Activated CD8-positive, alpha-beta T cell treated with anti-CD3 and anti-CD28 coated beads, Interleukin-2, amount 10 ng/mL, durations not matched to agents 7 days and 5 days (primary cell): ENCODE data around the gene PNMA6E. TPM values are rescaled to one million over a fixed set of nuclear protein-coding genes. Genes with fewer than 3 reads are reported as not detected.
A peak's percentile ranks its signal among the peaks of the same experiment; 100 is the strongest.
"Not testable (repeated sequence)": the region's sequence is repeated elsewhere in the genome, so short reads cannot be mapped to it uniquely, and the experiment has no call there.

ENCODE experiments used
- ATAC-seq: fragments of 150-1000 bp; cut with Tn5 transposase; one replicate; pipeline ENCODE4 v1.10.0; 2021; ENCODE audit warnings: moderate library complexity
- CTCF ChIA-PET: fragments of 350-600 bp; sonication (Branson Sonifier 250); formaldehyde crosslinking; loops from one replicate; lab custom pipeline; 2021; ENCODE audit warnings: antibody characterized with exemption; lab: Charles Lee
- POLR2A ChIA-PET: fragments of 350-600 bp; sonication (Branson Sonifier 250); formaldehyde crosslinking; loops from one replicate; lab custom pipeline; 2021; ENCODE audit warnings: antibody characterized with exemption; lab: Charles Lee
- DNase-seq: peaks from one replicate; pipeline ENCODE4 v3.0.0-alpha.2; 2020
- H3K27ac Mint-ChIP-seq: one replicate; pipeline ENCODE4 v1.8.0; 2021; ENCODE audit warnings: mild to moderate bottlenecking, mixed read lengths
- H3K27me3 Mint-ChIP-seq: one replicate; pipeline ENCODE4 v1.8.0; 2021; ENCODE audit warnings: low read depth, mixed read lengths
- H3K36me3 Mint-ChIP-seq: one replicate; pipeline ENCODE4 v1.8.0; 2021; ENCODE audit warnings: low read depth, mixed read lengths
- H3K4me1 Mint-ChIP-seq: one replicate; pipeline ENCODE4 v1.8.0; 2021; ENCODE audit warnings: low read depth, mixed read lengths
- H3K4me3 Mint-ChIP-seq: one replicate; pipeline ENCODE4 v1.8.0; 2021; ENCODE audit warnings: mild to moderate bottlenecking, mixed read lengths
- H3K9me3 Mint-ChIP-seq: one replicate; pipeline ENCODE4 v1.8.0; 2022; ENCODE audit warnings: mixed read lengths; ENCODE audit not compliant: insufficient read depth
- total RNA-seq, 2 experiments: library from RNA; stranded (reverse); gene quantifications; one replicate each; pipeline ENCODE4 v1.2.3, GENCODE V29; 2021

PNMA6E gene
- total RNA-seq, 2 experiments from 2014 or later = not detected

DNA sequence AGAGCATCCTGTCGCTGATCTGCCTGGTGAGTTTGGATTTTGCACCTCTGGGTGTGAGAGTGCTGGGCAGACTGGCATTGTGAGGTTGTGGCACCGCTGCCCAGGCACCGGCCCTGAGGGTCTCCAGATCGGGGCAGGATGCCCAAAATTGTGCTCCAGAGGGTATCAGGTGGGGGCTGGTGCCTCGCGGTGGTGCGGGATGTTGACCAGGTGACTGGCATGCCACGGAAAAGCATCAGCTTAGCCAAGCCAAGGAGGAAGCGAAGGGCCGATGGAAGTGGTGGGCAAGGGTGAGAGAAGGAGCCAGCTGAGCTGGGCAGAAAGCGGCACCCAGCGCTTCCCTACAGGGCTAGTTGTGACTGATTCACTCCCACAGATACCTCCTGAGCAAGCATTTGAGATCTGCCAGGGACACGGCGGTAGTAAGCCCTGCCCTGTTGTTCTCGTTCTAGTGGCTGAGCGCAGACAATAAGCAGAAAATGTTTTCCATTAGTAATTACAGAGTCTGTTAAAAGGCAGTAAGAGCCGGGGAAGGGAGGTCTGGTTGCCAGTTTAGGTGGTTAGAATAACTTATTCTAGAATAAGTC lies 10.9 kb upstream of the PNMA6E start:
- no peak overlapping the region for H3K27ac Mint-ChIP-seq
- ChIA-PET CTCF (no interaction called here), POLR2A (no interaction called here)
- ATAC-seq (peak; percentile 7), DNase-seq (no peak)
- peak overlapping the region; percentile 71 for H3K4me3 Mint-ChIP-seq
- H3K27me3 Mint-ChIP-seq = no peaks in the 10 kb centered on the region
- no peaks in the 10 kb centered on the region for H3K9me3 Mint-ChIP-seq
- no peaks in the 10 kb centered on the region for H3K36me3 Mint-ChIP-seq
- peaks cover 8% of the 10 kb centered on the region for H3K4me1 Mint-ChIP-seq

DNA sequence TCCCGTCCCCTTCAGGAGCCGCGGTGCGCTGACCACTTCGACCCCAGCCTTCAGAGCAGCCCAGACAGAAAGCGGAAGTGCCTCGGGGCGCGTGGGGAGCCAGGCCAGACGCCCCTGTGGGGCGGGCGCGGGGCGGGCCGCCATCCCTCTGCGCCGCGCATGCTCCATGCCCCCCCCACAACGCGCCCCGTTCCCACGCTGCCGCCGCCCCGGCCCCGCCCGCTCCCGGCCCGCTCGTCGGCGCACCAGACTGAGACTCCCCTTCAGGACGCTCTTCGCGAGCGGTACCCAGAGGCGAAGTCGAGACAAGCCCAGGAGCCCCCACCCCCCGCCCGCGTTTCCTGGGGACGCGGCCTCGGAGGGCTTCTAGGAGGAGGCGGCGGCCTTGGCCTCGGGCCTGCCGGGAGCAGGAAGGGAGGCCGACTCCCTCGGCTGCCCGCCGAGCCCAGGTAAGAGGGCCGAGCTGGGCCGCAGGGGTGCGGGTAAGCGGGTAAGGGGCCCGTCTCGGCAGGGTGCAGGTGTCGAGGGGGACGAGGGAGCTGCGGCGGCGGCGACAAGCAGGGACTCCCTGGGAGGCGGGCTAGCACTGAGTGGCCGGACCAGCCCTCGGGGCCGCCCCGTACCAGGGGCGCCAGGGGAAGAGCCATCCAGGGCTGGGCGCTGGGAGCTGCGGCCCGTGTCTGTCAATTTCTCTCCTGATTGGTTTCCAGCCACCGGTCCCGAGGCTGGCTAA lies 10.3 kb upstream of the PNMA6E start, which contains the start of gene ZFP92:
Gene ZFP92 (plus strand): TSS at position 218 of the 733 bp plus-strand sequence. CDS start 6,851 bp downstream, outside the sequence.
- H3K27me3 Mint-ChIP-seq = no peaks in the 10 kb centered on the region
- H3K4me3 Mint-ChIP-seq = peak within 1 kb of the TSS; percentile 71
- DNase-seq (peak; percentile 42), ATAC-seq (peak; percentile 84)
- no peaks in the 10 kb centered on the region for H3K9me3 Mint-ChIP-seq
- H3K27ac Mint-ChIP-seq = no peak within 1 kb of the TSS
- POLR2A ChIA-PET = no interaction called here
- peaks cover 8% of the 10 kb centered on the region for H3K4me1 Mint-ChIP-seq
- CTCF ChIA-PET = no interaction called here
- H3K36me3 Mint-ChIP-seq = no peaks in the 10 kb centered on the region

DNA sequence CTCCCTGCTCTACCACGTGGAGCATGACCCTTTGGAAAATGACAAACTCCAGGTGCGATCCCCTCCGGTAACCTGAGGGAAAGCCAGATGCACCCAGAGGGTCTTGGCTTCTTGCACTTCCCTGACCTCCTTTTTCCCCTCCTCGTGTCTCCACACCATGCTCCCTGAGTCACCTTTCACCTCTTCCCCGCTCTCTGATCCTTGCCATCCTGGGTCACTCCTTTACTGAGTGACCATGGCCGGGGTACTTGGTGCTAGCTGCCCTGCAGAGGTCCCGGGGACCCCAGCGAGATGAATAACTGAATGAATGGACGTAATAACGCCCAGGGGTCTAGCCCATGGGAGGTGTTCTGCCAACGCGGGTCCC lies 9.7 kb upstream of the PNMA6E start:
- Mint-ChIP-seq H3K4me3 (peak overlapping the region; percentile 56), H3K27ac (no peak overlapping the region), H3K4me1 (peaks cover 8% of the 10 kb centered on the region), H3K9me3 (no peaks in the 10 kb centered on the region), H3K27me3 (no peaks in the 10 kb centered on the region), H3K36me3 (no peaks in the 10 kb centered on the region)
- ATAC-seq = no peak
- ChIA-PET POLR2A (no interaction called here), CTCF (no interaction called here)
- DNase-seq = no peak

DNA sequence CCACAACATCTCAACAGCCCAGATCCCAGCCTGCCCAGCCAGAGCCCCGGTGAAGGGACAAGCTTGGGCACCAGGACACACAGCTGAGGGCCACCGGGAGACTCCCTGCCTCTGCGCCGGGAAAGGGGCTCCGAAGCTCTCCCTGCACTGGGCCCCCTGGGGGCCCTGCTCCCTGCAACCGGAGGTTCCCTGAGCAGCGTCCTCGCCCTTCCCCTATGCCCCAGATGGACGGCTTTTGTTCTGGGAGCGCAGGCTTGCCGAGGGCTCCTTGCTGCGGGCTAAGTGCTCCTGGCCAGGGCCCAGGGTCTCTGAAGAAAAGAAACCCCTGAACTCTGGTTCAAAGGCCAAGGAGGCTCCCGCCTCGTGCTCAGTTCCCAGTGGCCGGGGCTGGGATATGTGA lies 9.2 kb upstream of the PNMA6E start:
- CTCF ChIA-PET = no interaction called here
- Mint-ChIP-seq H3K4me1 (peaks cover 8% of the 10 kb centered on the region), H3K36me3 (no peaks in the 10 kb centered on the region)

DNA sequence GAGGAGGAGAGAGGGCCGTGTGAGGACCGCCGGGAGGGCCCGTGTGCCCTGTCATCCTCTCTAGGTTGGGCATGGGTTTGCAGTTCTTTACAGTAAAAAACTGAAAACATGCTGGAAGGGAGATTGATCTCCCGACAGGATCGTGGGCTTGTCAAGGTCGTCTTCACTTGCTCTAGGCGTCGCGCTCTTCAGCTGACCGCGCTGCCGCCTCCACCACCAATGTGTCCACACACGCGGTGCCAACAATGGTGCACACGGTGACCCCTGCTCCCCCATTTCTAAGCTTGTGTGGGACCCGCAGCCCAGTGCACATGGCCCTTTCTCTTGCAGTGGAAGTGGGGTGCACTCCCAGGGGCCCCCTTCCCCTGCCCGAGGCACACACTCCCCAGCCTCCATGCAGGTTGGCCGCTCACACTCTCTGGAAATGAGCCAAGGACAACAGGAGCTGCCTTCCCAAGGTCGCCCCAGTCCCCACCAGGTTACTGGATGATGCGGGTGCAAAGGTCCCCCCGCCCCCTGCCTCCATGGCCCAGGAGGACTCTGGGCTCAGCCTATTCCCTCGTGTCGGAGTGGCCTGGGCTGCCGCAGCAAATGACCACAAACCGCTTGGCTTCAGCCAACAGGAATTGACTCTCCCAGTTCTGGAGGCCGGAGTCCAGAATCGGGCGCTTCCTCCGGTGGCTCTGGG lies 8.4 kb upstream of the PNMA6E start:
- Mint-ChIP-seq H3K4me3 (no peak overlapping the region), H3K27me3 (no peaks in the 10 kb centered on the region), H3K27ac (no peak overlapping the region), H3K4me1 (peaks cover 8% of the 10 kb centered on the region), H3K9me3 (no peaks in the 10 kb centered on the region), H3K36me3 (no peaks in the 10 kb centered on the region)
- DNase-seq = no peak
- ATAC-seq = no peak
- POLR2A ChIA-PET = no interaction called here
- CTCF ChIA-PET = no interaction called here

More for the DNA sequence above, 9.2 kb upstream of the PNMA6E start:
- H3K4me3 Mint-ChIP-seq = no peak overlapping the region
- no peak for ATAC-seq
- no peak overlapping the region for H3K27ac Mint-ChIP-seq
- no peak for DNase-seq
- no peaks in the 10 kb centered on the region for H3K27me3 Mint-ChIP-seq
- POLR2A ChIA-PET = no interaction called here
- no peaks in the 10 kb centered on the region for H3K9me3 Mint-ChIP-seq

DNA sequence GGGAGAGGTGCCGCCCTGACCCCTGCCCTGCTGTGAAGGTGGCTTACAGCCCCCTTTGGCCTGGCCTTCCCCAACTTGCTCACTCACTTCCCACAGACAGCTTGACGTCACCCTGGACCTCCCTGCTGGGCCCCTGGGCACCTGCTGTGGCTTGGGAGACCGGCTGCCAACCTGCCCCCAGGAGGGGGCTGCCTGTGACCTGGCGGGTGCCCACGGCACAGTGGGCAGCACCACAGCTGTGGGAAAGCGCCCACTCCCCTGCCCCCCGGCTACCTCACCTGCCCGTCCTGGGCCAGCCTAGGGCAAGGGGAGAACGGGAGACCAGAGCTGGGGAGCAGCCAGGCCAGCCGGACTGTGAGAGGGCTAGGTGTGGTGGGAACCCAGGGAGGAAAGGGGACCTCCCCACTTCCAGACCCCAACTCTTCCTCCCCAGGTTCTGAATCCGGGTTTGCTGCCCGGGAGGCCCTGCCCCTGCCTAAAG lies 7.8 kb upstream of the PNMA6E start:
- no peaks in the 10 kb centered on the region for H3K36me3 Mint-ChIP-seq
- CTCF ChIA-PET = no interaction called here
- H3K4me3 Mint-ChIP-seq = no peak overlapping the region
- ATAC-seq = no peak
- no peak for DNase-seq
- POLR2A ChIA-PET = no interaction called here
- no peaks in the 10 kb centered on the region for H3K9me3 Mint-ChIP-seq
- peaks cover 8% of the 10 kb centered on the region for H3K4me1 Mint-ChIP-seq
- H3K27me3 Mint-ChIP-seq = no peaks in the 10 kb centered on the region
- H3K27ac Mint-ChIP-seq = no peak overlapping the region

DNA sequence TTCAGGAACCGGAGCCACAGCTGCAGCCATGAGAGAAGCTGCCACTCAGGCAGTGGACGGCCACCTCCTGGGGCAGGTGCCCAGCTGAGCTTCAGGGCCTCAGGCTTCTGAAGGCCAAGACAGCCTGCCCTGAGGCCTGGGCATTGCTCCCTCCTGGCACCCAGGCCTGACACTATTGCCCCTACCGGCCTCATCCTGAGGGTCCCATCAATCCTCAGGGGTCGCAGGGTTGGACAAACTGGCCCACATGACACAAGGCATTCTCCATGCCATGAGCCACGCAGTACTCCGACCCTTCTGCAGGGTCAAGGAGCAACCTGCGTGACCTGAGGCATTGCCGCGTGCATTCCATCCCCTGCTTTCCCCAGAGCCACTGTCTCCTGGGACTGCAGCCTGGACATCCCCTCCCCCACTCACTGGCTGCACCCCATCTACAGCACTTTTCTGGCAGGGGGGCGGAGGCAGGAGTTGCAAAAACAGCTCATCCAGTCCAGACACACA lies 7.1 kb upstream of the PNMA6E start:
- CTCF ChIA-PET = no interaction called here
- H3K4me1 Mint-ChIP-seq = peaks cover 8% of the 10 kb centered on the region
- no peak overlapping the region for H3K27ac Mint-ChIP-seq
- H3K36me3 Mint-ChIP-seq = no peaks in the 10 kb centered on the region
- no peaks in the 10 kb centered on the region for H3K9me3 Mint-ChIP-seq
- DNase-seq (no peak), ATAC-seq (no peak)
- H3K4me3 Mint-ChIP-seq = no peak overlapping the region
- no peaks in the 10 kb centered on the region for H3K27me3 Mint-ChIP-seq
- POLR2A ChIA-PET = no interaction called here

DNA sequence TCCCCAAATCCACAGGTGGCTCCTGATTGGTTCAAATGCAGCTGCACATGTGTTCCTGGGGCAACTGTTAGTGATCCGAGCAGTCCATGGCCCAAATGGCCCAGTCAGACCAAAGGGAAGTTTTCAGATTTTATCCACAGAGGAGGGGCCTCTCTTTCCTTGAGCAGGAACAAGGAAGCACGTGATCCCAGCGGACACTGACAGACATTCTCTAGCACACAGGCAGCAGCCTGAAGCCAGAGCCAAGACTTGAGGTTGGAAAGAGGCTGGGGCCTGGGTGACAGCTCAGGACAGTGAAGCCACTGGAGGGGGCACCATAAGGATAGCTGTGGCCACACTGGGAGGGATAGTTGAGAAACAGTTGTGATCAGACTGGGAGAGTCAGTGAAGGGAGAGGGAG lies 6.6 kb upstream of the PNMA6E start:
- no peaks in the 10 kb centered on the region for H3K9me3 Mint-ChIP-seq
- peaks cover 8% of the 10 kb centered on the region for H3K4me1 Mint-ChIP-seq
- CTCF ChIA-PET = no interaction called here
- ATAC-seq (no peak), DNase-seq (no peak)
- H3K27ac Mint-ChIP-seq = no peak overlapping the region
- peaks cover 2% of the 10 kb centered on the region for H3K27me3 Mint-ChIP-seq
- POLR2A ChIA-PET = no interaction called here
- no peaks in the 10 kb centered on the region for H3K36me3 Mint-ChIP-seq
- no peak overlapping the region for H3K4me3 Mint-ChIP-seq

DNA sequence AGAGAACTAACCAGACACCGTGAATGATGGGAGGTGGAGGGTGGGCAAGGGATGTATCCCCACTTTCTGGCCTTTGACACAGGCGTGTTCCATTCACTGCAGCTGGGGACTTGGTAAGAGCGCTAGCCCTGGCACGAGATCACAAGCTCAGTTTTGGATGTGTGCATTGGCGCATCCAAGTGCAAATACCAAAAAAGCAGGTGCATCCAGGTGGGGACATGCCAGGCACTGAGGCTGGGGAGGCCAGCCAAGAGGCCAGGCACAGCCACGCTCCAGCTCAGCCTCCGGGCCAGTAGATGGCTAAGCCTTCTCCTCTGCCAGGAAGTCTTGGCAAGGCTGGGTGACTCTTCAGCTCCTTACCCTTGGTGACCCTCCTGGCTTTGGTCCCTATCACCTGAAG lies 5.8 kb upstream of the PNMA6E start:
- H3K9me3 Mint-ChIP-seq = no peaks in the 10 kb centered on the region
- POLR2A ChIA-PET = no interaction called here
- CTCF ChIA-PET = no interaction called here
- ATAC-seq = no peak
- no peaks in the 10 kb centered on the region for H3K36me3 Mint-ChIP-seq
- peaks cover 5% of the 10 kb centered on the region for H3K27me3 Mint-ChIP-seq
- DNase-seq = no peak
- no peak overlapping the region for H3K27ac Mint-ChIP-seq
- H3K4me3 Mint-ChIP-seq = no peak overlapping the region
- peaks cover 2% of the 10 kb centered on the region for H3K4me1 Mint-ChIP-seq

DNA sequence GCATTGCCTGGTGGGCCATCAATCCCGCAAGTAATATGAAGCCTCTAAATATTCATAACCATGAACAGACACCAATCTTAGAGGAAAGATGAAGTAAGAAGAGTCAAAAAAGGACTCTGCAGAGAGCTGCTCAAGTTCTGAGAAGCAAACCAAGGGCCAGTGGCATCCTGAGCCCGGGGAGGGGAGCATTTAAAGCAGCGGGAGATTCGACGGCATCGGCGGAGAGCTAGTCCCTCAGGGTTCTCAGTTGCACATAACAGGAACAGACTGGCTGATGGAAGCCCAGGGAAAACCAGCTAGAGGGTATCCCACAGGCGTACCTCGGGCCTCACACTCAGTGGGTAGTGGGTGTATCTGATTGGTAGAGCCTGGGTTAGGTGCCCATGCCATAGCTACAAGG lies 4.9 kb upstream of the PNMA6E start:
- CTCF ChIA-PET = no interaction called here
- no peaks in the 10 kb centered on the region for H3K4me1 Mint-ChIP-seq

DNA sequence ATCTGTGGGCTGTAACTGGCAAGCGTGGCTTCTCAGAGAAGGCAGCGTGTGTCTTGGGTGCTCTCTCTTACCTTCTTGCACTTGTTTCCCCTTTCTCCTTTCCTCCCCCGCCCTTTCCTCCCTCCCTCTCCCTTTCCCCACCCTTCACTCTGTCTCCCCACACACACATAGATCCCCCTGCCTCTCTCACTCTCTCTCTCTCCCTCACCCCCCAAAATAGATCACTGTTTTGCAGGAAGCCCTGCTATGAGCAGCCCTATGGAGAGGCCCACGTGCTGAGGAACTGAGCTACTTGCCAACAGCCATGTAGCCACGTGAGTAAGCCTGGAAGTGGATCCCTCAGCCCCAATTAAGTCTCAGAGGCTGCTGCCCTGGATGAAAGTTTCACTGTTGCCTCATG lies 4.3 kb upstream of the PNMA6E start:
- Mint-ChIP-seq H3K4me3 (no peak overlapping the region), H3K27me3 (peaks cover 5% of the 10 kb centered on the region), H3K36me3 (no peaks in the 10 kb centered on the region), H3K9me3 (no peaks in the 10 kb centered on the region), H3K27ac (no peak overlapping the region), H3K4me1 (no peaks in the 10 kb centered on the region)
- ATAC-seq (no peak), DNase-seq (no peak)
- POLR2A ChIA-PET = no interaction called here
- CTCF ChIA-PET = no interaction called here

More for the DNA sequence above, 4.9 kb upstream of the PNMA6E start:
- H3K4me3 Mint-ChIP-seq = no peak overlapping the region
- POLR2A ChIA-PET = no interaction called here
- ATAC-seq (no peak), DNase-seq (no peak)
- no peak overlapping the region for H3K27ac Mint-ChIP-seq
- peaks cover 5% of the 10 kb centered on the region for H3K27me3 Mint-ChIP-seq
- no peaks in the 10 kb centered on the region for H3K9me3 Mint-ChIP-seq
- no peaks in the 10 kb centered on the region for H3K36me3 Mint-ChIP-seq

DNA sequence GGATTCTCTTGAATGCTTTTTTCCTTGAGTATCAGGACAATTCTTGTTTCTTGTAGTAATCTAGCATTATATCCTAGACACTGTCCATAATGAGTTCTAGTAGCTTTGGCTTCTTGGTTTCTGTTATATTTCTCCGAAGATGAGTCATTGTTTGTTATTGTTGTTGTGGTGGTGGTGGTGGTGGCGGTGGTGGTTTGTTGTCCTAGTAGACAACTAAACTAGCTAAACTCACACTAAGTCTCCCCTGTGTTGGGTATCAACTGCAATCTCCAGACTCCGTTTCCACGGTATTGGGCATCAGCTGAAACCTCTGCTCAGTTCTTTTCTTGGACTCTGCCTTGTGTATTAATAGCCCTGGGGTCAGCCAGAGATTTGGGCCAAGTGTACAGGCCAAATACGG lies 3.2 kb upstream of the PNMA6E start:
- H3K4me1 Mint-ChIP-seq, ATAC-seq, POLR2A ChIA-PET, H3K36me3 Mint-ChIP-seq, H3K9me3 Mint-ChIP-seq, CTCF ChIA-PET, H3K27me3 Mint-ChIP-seq, DNase-seq, H3K4me3 Mint-ChIP-seq, H3K27ac Mint-ChIP-seq: not testable (repeated sequence)
